K562 (cell line): Measurements from ENCODE around the gene HLTF. TPM values are rescaled to one million over a fixed set of nuclear protein-coding genes. Genes with fewer than 3 reads are reported as not detected.
A peak's percentile ranks its signal among the peaks of the same experiment; 100 is the strongest.

Experiments
- ATAC-seq: fragments of 200-7000 bp; cut with Tn5 transposase; 3 replicates; pipeline ENCODE4 v1.9.1; 2020; ENCODE audit warnings: moderate library complexity
- BruUV-seq: library from RNA; stranded (reverse); fragments of 400-500 nt; replicated peaks from 2 replicates; lab custom pipeline; 2021; lab: Mats Ljungman, UMichigan
- CTCF ChIA-PET: fragments of 300-600 bp; formaldehyde crosslinking; extraction: SDS; loops from one replicate; lab custom pipeline; 2021; ENCODE audit warnings: low intra/inter-chr PET ratio; lab: Yijun Ruan, JAX
- POLR2A ChIA-PET: fragments of 300-600, 350-650 bp; sonication (Branson Sonifier 250); formaldehyde crosslinking; extraction: SDS; loops from one replicate; lab custom pipeline; 2021; ENCODE audit warnings: antibody characterized with exemption, inconsistent platforms; lab: Yijun Ruan, JAX
- DNase-seq, 4 experiments: peaks; one replicate each; pipeline versions ENCODE4 v3.0.0 to v3.0.0-alpha.2; 2011 to 2018; ENCODE audit warnings: low spot score in 3 of 4, mixed read lengths in 3 of 4; ENCODE audit errors: extremely low read depth in 1 of 4
- FAIRE-seq: peaks from 2 replicates; lab custom pipeline; 2011; peaks lifted over from hg19 to GRCh38; lab: Jason Lieb, UNC
- H2AFZ ChIP-seq: 2 replicates; pipeline ENCODE4 v1.6.0; 2011; ENCODE audit warnings: low read depth, low read length, control low read depth, inconsistent platforms
- H3K27ac ChIP-seq: fragments of 200-600 bp; 3 replicates; pipeline ENCODE4 v1.8.0; 2011; ENCODE audit warnings: low read depth, mild to moderate bottlenecking, control low read depth, inconsistent platforms, low read length, moderate library complexity, mixed read lengths; ENCODE audit errors: extremely low read depth
- H3K27me3 ChIP-seq, 2 experiments: fragments of 300-600 bp in 1 of 2; 2 replicates in 1 of 2; 3 replicates in 1 of 2; pipeline versions ENCODE4 v1.6.0 to v1.8.0; 2011; ENCODE audit warnings: inconsistent platforms in 2 of 2, low read length in 2 of 2, mild to moderate bottlenecking in 1 of 2, mixed read lengths in 1 of 2, moderate library complexity in 1 of 2; ENCODE audit not compliant: control insufficient read depth in 2 of 2, insufficient read depth in 2 of 2
- H3K36me3 ChIP-seq: fragments of 300-600 bp; 3 replicates; pipeline ENCODE4 v1.8.0; 2011; ENCODE audit warnings: mild to moderate bottlenecking, low read length, inconsistent platforms; ENCODE audit not compliant: control insufficient read depth, insufficient read depth
- H3K4me1 ChIP-seq, 2 experiments: fragments of 200-600 bp in 1 of 2; replicated peaks in 1 of 2; 2 replicates in 1 of 2; 3 replicates in 1 of 2; pipeline versions ENCODE4 v1.5.1 to v1.8.0; 2011; ENCODE audit warnings: inconsistent platforms in 2 of 2, low read length in 2 of 2, mild to moderate bottlenecking in 1 of 2, mixed read lengths in 1 of 2, moderate library complexity in 1 of 2; ENCODE audit not compliant: control insufficient read depth in 2 of 2, insufficient read depth in 2 of 2
- H3K4me2 ChIP-seq: 2 replicates; pipeline ENCODE4 v1.6.1; 2011; ENCODE audit warnings: low read length, control low read depth, inconsistent platforms, mixed read lengths; ENCODE audit not compliant: insufficient read depth
- H3K4me3 ChIP-seq: fragments of 200-600 bp; sonication (generic), shearing (Covaris generic); 2 replicates; pipeline ENCODE4 v1.5.1; 2016; ENCODE audit warnings: control low read depth, inconsistent platforms
- H3K79me2 ChIP-seq: fragments of 200-600 bp; 3 replicates; pipeline ENCODE4 v1.8.0; 2011; ENCODE audit warnings: low read length, inconsistent platforms; ENCODE audit not compliant: control insufficient read depth, insufficient read depth
- H3K9ac ChIP-seq, 2 experiments: 2 replicates each; pipeline versions ENCODE4 v1.6.0 to v1.6.1; 2011; ENCODE audit warnings: low read depth in 2 of 2, low read length in 2 of 2, control low read depth in 1 of 2, inconsistent platforms in 1 of 2, mild to moderate bottlenecking in 1 of 2, mixed read lengths in 1 of 2; ENCODE audit not compliant: insufficient read depth in 1 of 2
- H3K9me1 ChIP-seq: one replicate; pipeline ENCODE4 v1.6.0; 2011; ENCODE audit warnings: inconsistent platforms, mild to moderate bottlenecking, low read length, moderate library complexity; ENCODE audit not compliant: control insufficient read depth, insufficient read depth
- H3K9me3 ChIP-seq: replicated peaks from 2 replicates; pipeline ENCODE4 v1.5.1; 2011; ENCODE audit warnings: low read depth, low read length, inconsistent platforms; ENCODE audit not compliant: control insufficient read depth, insufficient read depth
- H4K20me1 ChIP-seq: replicated peaks from 2 replicates; pipeline ENCODE4 v1.6.1; 2011; ENCODE audit warnings: low read length, inconsistent platforms, mixed read lengths; ENCODE audit not compliant: control insufficient read depth, insufficient read depth
- CEBPB ChIP-seq: fragments of 450-650 bp; IDR thresholded peaks from 2 replicates; pipeline ENCODE4 v1.6.1; 2016; ENCODE audit warnings: missing genetic modification characterization, missing compliant biosample characterization
- POLR2H ChIP-seq: IDR thresholded peaks from 2 replicates; pipeline ENCODE4 v1.6.1; 2016; ENCODE audit warnings: missing genetic modification characterization, low read depth, mild to moderate bottlenecking, control low read depth, missing compliant biosample characterization, moderate library complexity
- SMARCC2 ChIP-seq: fragments of 450-650 bp; IDR thresholded peaks from 2 replicates; pipeline ENCODE4 v1.6.1; 2017; ENCODE audit warnings: antibody characterized with exemption, moderate library complexity, mild to moderate bottlenecking, low read depth
- SUPT5H ChIP-seq: fragments of 450-650 bp; IDR thresholded peaks from 2 replicates; pipeline ENCODE4 v1.6.1; 2016
- ZC3H4 ChIP-seq: sonication (generic); formaldehyde crosslinking; IDR thresholded peaks from 2 replicates; pipeline ENCODE4 v1.9.0; 2021; ENCODE audit warnings: missing genetic modification reagents, borderline replicate concordance
- ZNF217 ChIP-seq: sonication (generic); formaldehyde crosslinking; IDR thresholded peaks from 2 replicates; pipeline ENCODE4 v1.8.0; 2022; ENCODE audit warnings: mild to moderate bottlenecking, missing genetic modification reagents
- ZNF551 ChIP-seq: fragments of 250-450 bp; sonication (Bioruptor Pico); IDR thresholded peaks from 2 replicates; pipeline ENCODE4 v1.5.0; 2021; ENCODE audit warnings: mild to moderate bottlenecking, moderate library complexity
- WGBS: fragments of 100-300 bp; shearing (Covaris generic); methylation state at CpG from one replicate; pipeline ENCODE4 v1.1.6; 2016; ENCODE audit warnings: low coverage, mixed read lengths; ENCODE audit not compliant: insufficient coverage; ENCODE audit errors: missing lambda C conversion rate; 5-methylcytosine and 5-hydroxymethylcytosine counted together
- in situ Hi-C: fragments of 300-500 bp; cut with MboI; formaldehyde crosslinking; loops from 4 replicates; pipeline ENCODE4 v1.15.0; 2018; ENCODE audit warnings: inconsistent platforms, mixed read lengths
- intact Hi-C: fragments of 100-400 bp; cut with micrococcal nuclease; formaldehyde crosslinking; loops from 2 replicates; pipeline ENCODE4 v1.14.2; 2022
- polyA plus RNA-seq, 8 experiments: library from polyadenylated mRNA; depleted of rRNA in 4 of 8; stranded (reverse) in 5 of 8; unstranded in 3 of 8; fragments of >200 nt; fragmentation: Nextera tagmentation in 2 of 8; fragmentation: Illumina TruSeq in 1 of 8; extraction: Ambion mirVana in 2 of 8; extraction: Trizol in 1 of 8; gene quantifications; 2 replicates each; pipeline versions ENCODE4 v1.2.1 to v1.2.3, GENCODE V29; 2011 to 2014; ENCODE audit warnings: inconsistent platforms in 1 of 8, missing spikeins in 1 of 8
- total RNA-seq, 7 experiments: library from RNA; depleted of rRNA in 6 of 7; stranded (reverse); fragments of >200 nt in 6 of 7; fragmentation: Illumina TruSeq in 2 of 7; extraction: Trizol in 2 of 7; gene quantifications; 2 replicates each; pipeline versions ENCODE4 v1.2.1 to v1.2.3, GENCODE V29; 2011 to 2021; ENCODE audit warnings: low replicate concordance in 1 of 7

The HLTF gene
- total and polyA plus RNA-seq, 9 of the 15 experiments (the other 6 are each of a cell fraction or from before 2014, with no cell fraction given), result 35.1 to 82.4 (median 50.4) TPM

GRCh38 chr3:149081772-149082171, 4.6 kb downstream of the HLTF start (continued):
- TF ChIP-seq SMARCC2 (no peak), SUPT5H (no peak), POLR2H (tag) (no peak), ZNF551 (CRISPR knock-in tag) (no peak), ZNF217 (CRISPR knock-in tag) (no peak)

GRCh38 chr3:149080699-149081091, 5.6 kb downstream of the HLTF start:
- H3K27ac ChIP-seq, result no peak overlapping the region
- peaks cover 93% of the 10 kb centered on the region for H3K79me2 ChIP-seq
- FAIRE-seq (no peak), ATAC-seq (no peak), DNase-seq (no peak)
- no TSS peak for BruUV-seq
- H3K4me1 ChIP-seq, result peaks cover 6 to 13% of the 10 kb centered on the region in 2 experiments; a peak in 4 of 5 replicates
- ChIA-PET CTCF (interaction anchor here (0.6 kb wide), 1 partner anchor 88 kb away, joined by 5 read pairs; no protein-coding TSS in a partner anchor), POLR2A (no interaction called here)
- no peak overlapping the region for H2AFZ ChIP-seq
- H3K9ac ChIP-seq, result no peak overlapping the region
- no peaks in the 10 kb centered on the region for H3K9me1 ChIP-seq
- no peaks in the 10 kb centered on the region for H3K27me3 ChIP-seq
- H4K20me1 ChIP-seq, result peaks cover 18% of the 10 kb centered on the region
- TF ChIP-seq CEBPB (0 out of 2 replicates have a peak, but pooled peaks have one; percentile 33), ZC3H4 (CRISPR knock-in tag) (no peak)
- 100% methylated on average over 2 of the region's 2 CpGs for whole genome bisulfite sequencing
- H3K4me2 ChIP-seq, result no peak overlapping the region
- in situ Hi-C loops, result no loop called here
- peaks cover 62% of the 10 kb centered on the region for H3K36me3 ChIP-seq
- no peaks in the 10 kb centered on the region for H3K9me3 ChIP-seq
- intact Hi-C loops, result no loop called here
- H3K4me3 ChIP-seq, result no peak overlapping the region
